Mesenteric fat pad (tissue), 1 donor: ENCODE data around the gene PEPD. TPM values are rescaled to one million over a fixed set of nuclear protein-coding genes. Genes with fewer than 3 reads are reported as not detected.
"Not testable (repeated sequence)": the region's sequence is repeated elsewhere in the genome, so short reads cannot be mapped to it uniquely, and the experiment has no call there.

Experiments
- DNase-seq: peaks from one replicate; pipeline ENCODE4 v3.0.0-alpha.2; 2020; ENCODE audit warnings: low spot score
- long read RNA-seq: library from polyadenylated mRNA; unstranded; transcript quantifications from one replicate; pipeline ENCODE4 v2.0.0, GENCODE V29; 2020
- total RNA-seq: library from RNA; stranded (reverse); fragmentation: NEBNext Ultra II Directional; extraction: Animal tissue kit (Norgen Biotek cat#: 25700); gene quantifications from one replicate; pipeline ENCODE4 v1.2.1, GENCODE V29; 2021
- donor health status: DM: yes; HTN: yes; CAD: no.

The PEPD gene
- 97.0 TPM for total RNA-seq
- long read RNA-seq, transcript PEPD-201 (15 exons, 1,910 nt) = major isoform, 436 of 504 reads
- long read RNA-seq, transcript PEPD-211 (2 exons, 1,763 nt) = minor isoform, 5 of 504 reads
- long read RNA-seq, partial matches to known transcripts = 44 of 504 reads
- long read RNA-seq, other reads (novel, unspliced or antisense) = 17 of 504 reads

DNA sequence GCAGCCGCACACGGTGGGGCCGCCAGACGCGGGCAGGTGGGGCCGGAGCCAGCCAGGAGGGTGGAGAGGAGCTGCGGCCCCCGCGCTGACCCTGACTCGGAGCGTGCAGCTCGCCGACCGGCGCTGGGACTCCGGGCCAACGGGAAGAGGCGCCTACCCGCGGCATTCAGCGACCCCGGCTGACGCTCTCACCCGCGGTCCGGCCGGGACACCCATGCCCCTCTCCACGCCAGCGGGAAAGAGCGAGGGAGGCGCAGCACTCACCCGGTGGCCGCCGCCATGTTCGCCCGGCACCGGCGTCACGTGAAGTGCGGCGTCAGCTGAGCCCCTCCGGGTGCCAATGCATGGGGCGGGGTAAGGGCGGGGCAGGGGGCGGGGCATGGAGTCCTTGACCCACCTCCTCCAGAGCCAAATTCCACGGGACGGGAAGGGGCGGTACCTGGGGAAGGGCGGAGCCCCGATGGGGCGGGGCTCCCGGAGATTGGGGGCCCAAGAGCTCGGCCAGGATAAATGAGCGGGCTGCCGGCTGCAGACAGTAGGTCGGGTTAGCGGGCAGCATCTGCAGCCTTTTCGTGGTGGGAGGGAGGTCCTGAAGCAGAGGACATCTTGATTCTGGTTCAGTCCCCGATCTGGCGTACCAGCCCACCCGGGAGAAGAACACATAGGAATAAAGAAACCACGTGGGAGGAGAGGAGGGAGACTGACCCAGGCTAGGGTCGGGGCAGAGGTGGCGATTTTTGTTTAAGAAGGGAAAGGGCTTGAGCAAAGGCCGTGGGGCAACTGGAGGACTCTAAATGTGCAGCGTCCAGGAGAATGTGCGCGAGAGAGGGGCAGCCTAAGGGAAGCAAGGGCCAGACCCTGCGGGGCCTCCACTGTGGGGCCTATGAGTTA, at the start of gene PEPD:
TSS of gene PEPD (minus strand) at position 312 of the 891 bp plus-strand sequence. CDS start at position 281, 31 bp downstream.
- peak; percentile 94 for DNase-seq

DNA sequence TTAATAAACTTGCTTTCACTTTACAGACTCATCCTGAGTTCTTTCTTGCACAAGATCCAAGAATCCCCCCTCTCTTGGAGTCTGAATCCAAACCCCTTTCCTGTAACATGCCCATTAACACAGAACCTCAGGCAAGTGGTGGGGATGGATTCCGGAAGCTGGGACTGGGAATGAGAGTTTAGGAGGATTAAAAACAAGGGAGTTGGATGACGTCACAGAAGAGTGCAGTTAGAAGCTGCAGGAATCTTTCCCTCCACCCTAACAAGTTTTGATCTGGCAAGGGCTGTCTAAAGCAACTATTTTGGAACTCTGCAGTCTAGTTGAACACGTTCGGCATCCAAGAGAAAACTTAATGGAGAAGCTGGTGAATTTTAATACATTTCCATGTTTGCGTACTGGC, 48.2 kb upstream of the PEPD start:
- no peak for DNase-seq

DNA sequence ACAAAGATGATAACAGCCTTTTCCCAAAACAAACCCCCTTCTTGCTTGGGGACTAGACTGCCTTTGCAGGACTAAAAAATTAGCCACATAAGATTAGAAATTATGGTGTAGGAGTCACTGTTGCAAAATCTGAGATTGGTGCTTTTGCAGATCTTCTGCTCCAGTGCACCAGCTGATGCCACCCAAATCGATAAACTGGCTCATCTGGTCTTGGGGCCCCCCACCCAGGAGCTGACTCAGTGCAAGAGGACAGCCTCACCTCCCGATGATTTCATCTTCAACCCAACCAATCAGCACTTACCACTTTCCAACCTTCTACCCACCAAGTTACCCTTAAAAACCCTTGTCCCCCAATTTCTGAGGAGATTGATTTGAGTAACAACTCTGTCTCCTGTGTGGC, 47.1 kb upstream of the PEPD start:
- no peak for DNase-seq

DNA sequence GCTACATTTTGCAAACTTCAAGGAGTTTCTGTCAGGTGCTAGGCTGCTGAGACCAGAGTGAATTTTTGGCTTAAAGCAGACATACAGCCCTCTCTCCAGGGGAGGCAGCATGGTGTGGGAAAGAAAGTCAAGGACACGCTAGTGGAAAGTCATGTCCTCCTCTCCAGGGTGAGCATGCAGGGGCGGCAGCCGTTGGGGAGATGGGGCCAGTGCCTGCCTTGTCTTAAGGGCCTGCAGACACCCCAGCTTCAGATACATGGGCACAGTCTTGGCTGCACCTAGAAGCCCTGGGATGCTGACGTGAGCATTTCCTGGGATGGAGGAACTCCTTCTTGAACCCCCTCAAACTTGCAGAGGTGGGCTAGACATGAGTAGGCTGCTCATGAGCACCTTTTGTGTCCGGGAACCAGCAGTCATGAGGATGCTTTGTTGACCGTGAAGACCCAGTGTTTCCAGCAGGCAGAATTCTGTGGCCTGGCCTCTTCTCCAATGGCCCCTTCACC, 43.3 kb upstream of the PEPD start:
- no peak for DNase-seq

DNA sequence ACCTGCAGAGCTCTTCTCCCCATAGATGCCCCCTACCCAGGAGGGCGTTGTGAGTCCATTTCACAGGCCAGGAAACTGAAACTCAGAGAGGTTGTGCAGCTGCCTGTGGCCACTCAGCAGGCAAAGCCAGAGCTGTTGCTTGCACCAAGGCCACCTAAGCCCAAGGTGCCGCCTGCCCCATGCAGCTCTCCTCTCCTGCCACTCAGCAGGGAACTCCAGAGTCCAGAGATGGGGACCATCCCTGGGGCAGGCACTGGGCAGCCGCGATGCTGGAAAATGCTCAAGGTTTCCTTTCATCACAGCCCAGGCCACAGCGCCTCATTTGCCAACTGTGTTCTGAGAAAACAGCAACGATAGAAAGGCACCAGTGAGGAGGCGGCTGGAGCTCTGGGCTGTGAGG, 41.0 kb upstream of the PEPD start:
- peak; percentile 60 for DNase-seq

DNA sequence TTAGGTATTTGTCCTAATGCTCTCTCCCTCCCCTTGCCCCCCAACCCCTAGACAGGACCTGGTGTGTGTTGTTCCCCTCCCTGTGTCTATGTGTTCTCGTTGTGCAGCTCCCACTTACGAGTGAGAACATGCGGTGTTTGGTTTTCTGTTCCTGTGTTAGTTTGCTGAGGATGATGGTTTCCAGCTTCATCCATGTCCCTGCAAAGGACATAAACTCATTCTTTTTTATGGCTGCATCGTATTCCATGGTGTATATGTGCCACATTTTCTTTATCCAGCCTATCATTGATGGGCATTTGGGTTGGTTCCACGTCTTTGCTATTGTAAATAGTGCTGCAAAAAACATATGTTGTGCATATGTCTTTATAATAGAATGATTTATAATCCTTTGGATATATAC, 40.1 kb upstream of the PEPD start:
- DNase-seq = peak; percentile 2

DNA sequence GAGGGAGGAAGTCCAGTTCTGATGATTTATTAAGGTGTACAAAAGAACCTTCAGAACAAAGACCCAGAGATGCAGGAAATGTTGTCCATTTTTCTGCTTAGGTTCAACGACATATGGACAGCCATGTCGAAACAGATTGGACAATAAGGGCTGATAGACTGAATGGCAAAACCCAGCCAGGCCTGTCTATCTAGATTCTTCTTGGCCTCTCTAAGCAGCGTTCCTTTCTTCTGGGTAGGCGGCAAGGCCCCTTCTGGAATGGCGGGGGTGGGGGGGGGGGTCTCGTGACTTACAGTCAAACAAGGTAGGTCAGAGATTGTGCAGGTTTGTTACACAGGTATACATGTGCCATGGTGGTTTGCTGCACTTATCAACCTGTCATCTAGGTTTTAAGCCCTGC, 39.7 kb upstream of the PEPD start:
- DNase-seq = peak; percentile 4

DNA sequence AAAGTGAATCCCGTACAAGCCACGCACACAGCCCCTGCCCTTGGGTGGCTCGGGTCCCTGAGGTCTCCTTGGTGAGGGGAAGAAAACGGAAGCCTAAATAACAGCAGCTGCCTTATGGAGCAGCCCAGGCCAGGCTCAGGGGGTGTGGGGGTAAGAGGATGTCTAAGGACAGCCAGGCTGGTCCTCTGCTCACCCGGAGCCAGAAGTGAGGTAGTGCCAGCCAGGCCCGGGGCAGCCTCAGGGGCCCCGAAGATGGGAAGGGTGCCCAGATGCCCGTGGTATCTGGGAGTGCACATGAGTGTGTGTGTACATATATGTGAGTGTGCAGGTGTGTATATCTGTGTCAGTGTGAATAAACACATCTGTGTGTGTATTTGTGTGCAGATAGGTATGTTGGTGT, 38.4 kb upstream of the PEPD start:
- peak; percentile 35 for DNase-seq

DNA sequence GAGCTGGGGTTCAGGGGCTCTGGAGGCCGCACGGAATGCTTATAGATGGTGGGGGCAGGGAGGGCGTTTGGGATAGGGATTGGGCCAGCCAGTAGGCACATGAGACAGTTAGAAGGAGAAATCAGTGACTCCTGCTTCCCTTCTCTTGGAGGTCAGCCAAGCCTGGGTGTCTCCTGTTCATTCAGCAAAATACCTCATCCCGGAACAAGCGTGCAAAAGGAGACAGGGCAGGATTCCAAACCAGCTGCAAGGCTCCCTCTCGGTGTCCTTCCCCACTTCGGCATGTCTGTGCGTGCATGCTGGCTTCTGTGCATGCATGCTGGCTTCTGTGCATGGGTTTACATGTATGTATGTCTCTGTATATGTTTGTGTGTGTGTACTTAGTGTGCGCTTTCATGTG, 37.3 kb upstream of the PEPD start:
- peak; percentile 59 for DNase-seq

DNA sequence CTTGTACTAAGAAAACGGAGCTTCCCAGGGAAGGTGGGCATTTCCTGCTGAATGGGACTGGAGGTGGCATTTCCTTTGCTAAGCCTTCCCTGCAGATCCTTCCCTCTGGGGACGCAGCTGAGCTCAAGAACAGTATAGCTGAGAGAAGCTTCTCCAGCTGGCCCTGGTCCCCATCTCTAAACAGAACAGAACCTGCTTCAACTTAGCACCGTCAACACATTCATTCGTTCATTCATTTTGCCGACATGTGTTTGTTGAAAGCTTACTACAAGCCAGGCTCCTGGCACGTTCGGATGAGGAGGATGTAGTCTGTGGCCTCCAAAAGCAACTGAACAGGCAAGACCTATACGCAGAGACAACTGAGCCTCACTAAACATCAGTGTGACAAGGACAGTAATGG, 36.6 kb upstream of the PEPD start:
- peak; percentile 65 for DNase-seq

DNA sequence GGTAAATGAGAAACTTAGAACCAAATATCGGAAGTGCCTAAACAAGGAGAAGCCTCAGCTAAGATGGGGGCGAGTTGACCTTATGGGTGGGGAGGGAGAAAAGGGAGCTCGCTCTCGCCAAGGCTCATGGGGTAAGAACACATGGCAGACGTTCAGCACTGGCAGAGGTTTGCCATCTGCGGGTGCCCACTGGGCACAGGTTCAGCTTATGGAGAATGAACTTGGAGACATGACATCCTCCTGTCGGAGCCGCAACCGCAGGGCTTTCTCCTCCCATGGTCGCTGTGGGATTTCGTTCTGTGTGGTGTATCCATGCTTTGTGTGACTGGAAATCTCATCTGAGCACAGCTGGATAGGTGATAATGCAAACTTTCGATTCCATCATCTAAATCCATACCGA, 36.1 kb upstream of the PEPD start:
- peak; percentile 26 for DNase-seq

DNA sequence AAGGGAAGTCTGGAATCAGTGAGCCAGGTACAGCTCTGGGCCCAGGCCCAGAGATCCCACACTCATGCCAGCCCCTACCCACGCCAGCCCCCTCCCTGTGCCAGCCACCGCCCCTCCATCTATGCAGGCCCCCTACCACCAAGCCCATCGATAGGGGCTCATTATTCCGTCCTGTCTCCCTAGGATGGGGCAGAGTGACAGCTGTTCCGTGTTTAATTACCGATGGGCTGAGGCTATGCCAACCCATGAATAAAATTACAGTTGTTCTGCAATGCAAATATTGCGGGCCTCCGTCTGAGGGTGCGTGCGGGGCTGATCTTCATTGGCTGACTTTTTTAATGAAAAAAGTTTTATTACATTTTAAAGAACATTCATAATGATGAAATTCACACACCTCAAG, 35.6 kb upstream of the PEPD start:
- peak; percentile 60 for DNase-seq

DNA sequence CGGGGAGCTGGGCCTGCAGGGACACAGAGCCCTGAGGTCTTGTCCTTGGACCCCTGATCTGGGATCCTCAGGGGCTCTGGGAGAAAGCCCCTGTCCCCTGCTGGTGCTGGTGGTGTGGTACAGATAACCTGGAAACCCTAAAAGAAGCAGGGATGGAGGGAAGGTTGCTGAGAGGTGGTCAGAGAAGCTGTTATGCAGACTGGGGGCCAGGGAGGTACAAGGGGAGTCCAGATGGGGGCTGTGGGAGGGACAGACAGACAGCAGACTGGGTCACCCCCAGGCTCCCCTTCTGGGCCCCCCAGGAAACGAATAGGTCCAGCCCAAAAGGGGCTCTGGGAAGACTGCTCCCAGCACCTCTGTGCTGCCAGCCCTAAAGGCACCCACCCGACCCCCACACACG, 34.7 kb upstream of the PEPD start:
- peak; percentile 60 for DNase-seq

DNA sequence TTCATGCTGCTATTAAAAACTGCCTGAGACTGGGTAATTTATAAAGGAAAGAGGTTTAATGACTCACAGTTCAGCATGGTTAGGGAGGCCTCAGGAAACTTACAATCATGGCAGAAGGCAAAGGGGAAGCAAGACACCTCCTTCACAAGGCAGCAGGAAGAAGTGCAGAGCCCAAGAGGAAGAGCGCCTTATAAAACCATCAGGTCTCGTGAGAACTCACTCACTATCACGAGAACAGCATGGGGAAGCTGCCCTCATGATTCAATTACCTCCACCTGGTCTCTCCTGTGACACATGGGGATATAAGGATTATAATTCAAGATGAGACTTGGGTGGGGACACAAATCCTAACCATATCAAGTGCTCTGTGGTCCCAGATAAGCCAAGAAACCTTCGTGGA, 34.1 kb upstream of the PEPD start:
- not testable (repeated sequence) for DNase-seq

DNA sequence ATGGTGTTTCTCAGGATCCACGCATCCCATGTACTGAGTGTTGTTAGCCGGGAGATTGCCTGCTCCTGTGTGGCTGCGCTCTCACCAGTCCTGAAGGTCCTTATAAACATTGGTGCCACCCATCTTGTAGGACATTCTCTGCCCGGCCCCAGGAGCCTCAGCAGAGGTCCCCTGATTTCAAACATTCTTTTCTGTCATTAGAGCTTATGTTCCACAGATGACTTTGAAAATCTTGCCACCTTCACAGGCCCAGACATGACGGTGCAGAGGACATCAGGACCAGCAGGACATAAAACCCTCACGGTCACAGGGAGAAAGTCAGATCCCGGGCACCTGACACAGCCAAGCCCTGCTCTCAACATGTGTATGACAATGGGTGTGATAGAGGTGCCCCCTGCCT, 33.2 kb upstream of the PEPD start:
- peak; percentile 51 for DNase-seq

DNA sequence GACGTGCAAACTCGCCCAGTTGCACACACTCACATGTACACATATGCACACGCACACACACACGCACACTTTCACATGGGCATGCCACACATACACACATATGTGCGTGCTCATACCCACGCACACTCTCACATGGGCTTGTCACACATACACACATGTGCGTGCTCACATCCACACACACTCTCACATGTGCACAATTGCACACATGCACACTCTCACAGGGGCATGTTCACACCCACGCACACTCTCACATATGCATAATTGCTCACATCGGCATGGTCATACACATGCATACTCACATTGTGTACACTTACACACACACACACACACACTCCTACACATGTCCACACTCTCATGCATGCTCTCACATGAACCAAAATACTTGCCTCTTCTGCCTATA, 32.8 kb upstream of the PEPD start:
- no peak for DNase-seq

DNA sequence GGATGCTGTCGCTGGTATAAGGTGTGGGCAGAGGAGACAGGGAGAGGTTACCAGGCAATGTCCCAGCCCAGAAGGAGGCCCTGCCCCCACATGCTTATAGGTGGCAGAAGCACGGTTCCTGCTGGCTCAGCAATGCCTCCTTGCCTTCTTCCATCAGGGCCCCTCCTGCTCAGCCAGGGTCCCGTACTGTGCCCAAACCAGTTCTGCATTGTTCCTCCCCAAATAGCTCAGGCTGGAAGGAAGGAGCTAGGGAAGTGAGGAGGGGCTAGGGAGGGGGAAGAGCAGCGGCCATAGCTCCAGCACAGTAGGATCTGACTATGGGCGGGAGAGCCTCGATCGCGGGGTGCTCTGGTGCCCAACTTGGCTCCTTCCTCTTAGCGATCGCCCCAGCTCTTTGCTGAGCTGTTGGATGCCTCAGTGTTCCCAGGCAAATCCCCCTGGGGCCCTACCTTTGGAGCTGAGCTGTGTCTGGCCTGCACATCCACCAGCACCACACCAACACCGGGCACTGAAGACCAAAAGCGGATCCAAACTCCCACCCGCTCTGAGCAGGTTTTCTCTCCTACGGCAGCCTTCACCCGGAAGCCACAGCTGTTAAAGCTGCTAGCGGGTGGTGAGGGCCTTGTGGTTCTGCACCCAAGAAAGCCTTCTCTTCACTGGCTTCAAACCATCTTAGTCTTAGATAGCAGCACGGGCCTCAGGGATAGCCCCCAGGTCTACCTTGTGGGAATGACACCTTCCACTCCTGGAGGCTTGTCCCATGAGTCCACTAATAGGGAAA, 32.1 kb upstream of the PEPD start:
- DNase-seq = peak; percentile 85

DNA sequence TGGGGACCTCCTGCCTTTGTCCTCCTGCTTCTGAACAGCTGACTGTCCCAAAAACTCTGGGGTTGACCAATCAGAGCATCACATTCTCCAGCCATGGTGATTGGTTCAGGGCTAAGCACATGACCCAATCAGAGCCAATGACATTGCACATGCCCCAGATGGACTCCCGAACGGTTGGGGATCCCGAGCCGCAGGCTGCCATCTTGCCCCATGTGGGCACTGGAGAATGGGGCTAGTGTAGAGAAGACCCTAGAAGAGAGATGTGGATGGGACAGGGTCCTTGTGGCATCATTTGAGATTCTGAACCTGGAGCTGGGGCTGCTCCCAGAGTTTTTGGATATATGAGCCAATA, 31.3 kb upstream of the PEPD start:
- DNase-seq = no peak

DNA sequence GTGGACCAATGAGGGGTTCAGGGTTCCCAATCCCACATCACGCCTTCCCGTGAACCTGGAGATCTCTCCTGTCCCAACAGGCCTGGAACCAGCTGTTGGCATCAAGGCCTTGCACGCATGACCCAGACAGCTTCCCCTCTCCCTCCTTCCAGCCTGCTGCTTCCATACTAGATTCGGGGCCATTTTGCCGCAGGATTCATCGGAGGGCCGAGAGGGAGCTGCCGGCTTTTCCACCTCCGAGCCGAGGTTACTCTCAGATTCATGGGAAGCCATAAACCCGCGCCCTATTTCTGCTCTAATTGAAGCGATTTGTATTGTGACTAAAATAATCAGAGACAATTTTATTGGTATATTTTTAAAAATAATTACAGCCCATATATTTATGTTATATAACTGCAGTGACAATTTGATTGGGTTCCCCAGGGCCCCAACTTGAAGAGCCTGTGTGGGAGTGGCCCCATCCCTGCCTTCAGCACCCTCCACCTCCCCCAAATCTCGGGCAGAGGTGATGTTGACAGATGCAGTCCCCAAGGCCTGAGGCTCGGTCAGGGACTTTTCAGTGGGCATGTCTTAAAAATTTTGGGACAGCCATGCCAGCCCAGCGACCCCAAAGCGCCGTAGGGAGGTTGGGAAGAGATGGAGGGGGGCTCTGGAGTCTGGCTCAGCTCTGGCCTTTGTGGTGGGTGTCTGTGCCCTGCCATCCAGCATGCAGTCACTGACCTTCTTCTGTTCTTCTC, 30.8 kb upstream of the PEPD start:
- DNase-seq = peak; percentile 75

DNA sequence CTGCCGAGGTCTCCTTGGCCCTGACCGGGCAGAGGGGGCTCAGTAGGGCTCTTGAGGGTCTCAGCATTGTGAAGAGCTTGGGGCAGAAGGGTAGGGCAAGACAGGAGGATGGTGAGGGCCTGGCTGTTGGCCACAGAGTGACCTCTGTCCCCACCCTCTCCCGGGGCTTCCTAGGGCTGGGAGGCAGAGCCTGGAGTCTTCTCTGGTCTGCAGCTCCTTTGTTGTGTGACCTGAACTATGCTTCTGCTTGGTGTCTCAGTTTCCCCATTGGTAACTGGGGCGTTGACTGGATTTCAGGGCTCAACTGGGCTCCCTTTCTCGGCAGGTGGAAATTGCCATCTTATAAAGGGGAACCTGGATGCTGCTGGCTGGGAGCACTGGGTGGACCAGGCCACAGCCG, 30.1 kb upstream of the PEPD start:
- peak; percentile 53 for DNase-seq

DNA sequence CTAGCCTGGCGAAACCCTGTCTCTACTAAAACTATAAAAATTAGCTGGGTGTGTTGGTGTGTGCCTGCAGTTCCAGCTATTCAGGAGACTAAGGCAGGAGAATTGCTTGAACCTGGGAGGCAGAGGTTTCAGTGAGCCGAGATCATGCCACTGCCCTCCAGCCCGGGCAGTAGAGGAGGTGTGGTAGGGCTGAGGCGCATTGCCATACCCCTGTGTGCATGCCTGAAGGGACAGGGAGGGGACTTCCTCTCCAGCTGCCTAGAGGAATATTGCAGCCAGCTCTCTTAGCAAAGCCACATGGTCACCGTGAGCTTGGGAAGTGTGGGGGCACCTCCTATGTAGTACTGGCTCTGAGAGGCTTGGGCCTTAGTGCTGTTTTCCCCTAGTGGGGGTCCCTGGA, 29.2 kb upstream of the PEPD start:
- peak; percentile 60 for DNase-seq
